GM12878 (cell line): Measurements from ENCODE around the gene ZNF230. TPM values are rescaled to one million over a fixed set of nuclear protein-coding genes. Genes with fewer than 3 reads are reported as not detected.
A peak's percentile ranks its signal among the peaks of the same experiment; 100 is the strongest.

ENCODE experiments used
- ATAC-seq: fragments of 200-7000 bp; cut with Tn5 transposase; 3 replicates; pipeline ENCODE4 v1.9.1; 2020; ENCODE audit warnings: mild to moderate bottlenecking, moderate library complexity
- BruUV-seq: library from RNA; stranded (reverse); fragments of 400-500 nt; replicated peaks from 2 replicates; lab custom pipeline; 2021; lab: Mats Ljungman, UMichigan
- CTCF ChIA-PET: fragments of 300-600 bp; sonication (Branson Sonifier 250); formaldehyde crosslinking; extraction: SDS; loops from one replicate; lab custom pipeline; 2021; ENCODE audit warnings: inconsistent platforms; lab: Yijun Ruan, JAX
- POLR2A ChIA-PET: fragments of 350-600 bp; formaldehyde crosslinking; extraction: SDS; loops from one replicate; lab custom pipeline; 2021; ENCODE audit warnings: inconsistent platforms; lab: Charles Lee
- RAD21 ChIA-PET: fragments of 300-600 bp; sonication (Branson Sonifier 250); formaldehyde crosslinking; loops from one replicate; lab custom pipeline; 2023; ENCODE audit warnings: antibody characterized with exemption; ENCODE audit not compliant: unreplicated experiment; lab: Charles Lee
- SMC1A ChIA-PET: fragments of 300-600 bp; sonication (Branson Sonifier 250); formaldehyde crosslinking; loops from one replicate; lab custom pipeline; 2023; ENCODE audit not compliant: unreplicated experiment, uncharacterized antibody; lab: Charles Lee
- DNase-seq: peaks from one replicate; pipeline ENCODE4 v3.0.0-alpha.2; 2011; ENCODE audit warnings: low read depth, low spot score
- FAIRE-seq: peaks from 3 replicates; lab custom pipeline; 2011; peaks lifted over from hg19 to GRCh38; lab: Jason Lieb, UNC
- H2AFZ ChIP-seq: 2 replicates; pipeline ENCODE4 v1.6.0; 2011; ENCODE audit warnings: low read depth, low read length, control low read depth; ENCODE audit not compliant: control insufficient read depth
- H3K27ac ChIP-seq: 2 replicates; pipeline ENCODE4 v1.5.1; 2011; ENCODE audit warnings: control low read depth; ENCODE audit not compliant: control insufficient read depth, insufficient read depth
- H3K27me3 ChIP-seq, 2 experiments: replicated peaks in 1 of 2; 2 replicates each; pipeline versions ENCODE4 v1.6.0 to v1.6.1; 2011; ENCODE audit warnings: low read length in 1 of 2; ENCODE audit not compliant: control insufficient read depth in 2 of 2, insufficient read depth in 2 of 2
- H3K36me3 ChIP-seq, 2 experiments: 2 replicates each; pipeline ENCODE4 v1.5.1; 2011; ENCODE audit warnings: low read length in 1 of 2; ENCODE audit not compliant: control insufficient read depth in 2 of 2, insufficient read depth in 2 of 2
- H3K4me1 ChIP-seq: 2 replicates; pipeline ENCODE4 v1.6.1; 2011; ENCODE audit warnings: mild to moderate bottlenecking, low read length, moderate library complexity, mixed read lengths; ENCODE audit not compliant: control insufficient read depth, insufficient read depth
- H3K4me2 ChIP-seq: 2 replicates; pipeline ENCODE4 v1.6.0; 2011; ENCODE audit warnings: control low read depth; ENCODE audit not compliant: control insufficient read depth, insufficient read depth
- H3K4me3 ChIP-seq: fragments of 200-600 bp; sonication (generic); 2 replicates; pipeline ENCODE4 v1.5.1; 2016
- H3K79me2 ChIP-seq: 2 replicates; pipeline ENCODE4 v1.6.0; 2011; ENCODE audit warnings: low read length; ENCODE audit not compliant: control insufficient read depth, insufficient read depth
- H3K9ac ChIP-seq: 2 replicates; pipeline ENCODE4 v1.8.0; 2011; ENCODE audit warnings: low read length, control low read depth, mixed read lengths; ENCODE audit not compliant: control insufficient read depth, insufficient read depth
- H3K9me3 ChIP-seq: replicated peaks from 3 replicates; pipeline ENCODE4 v1.5.1; 2011; ENCODE audit warnings: mild to moderate bottlenecking, low read length; ENCODE audit not compliant: control insufficient read depth, insufficient read depth
- H4K20me1 ChIP-seq: 2 replicates; pipeline ENCODE4 v1.6.0; 2011; ENCODE audit not compliant: control insufficient read depth, insufficient read depth
- CBX5 ChIP-seq: sonication (generic); IDR thresholded peaks from 2 replicates; pipeline ENCODE4 v1.6.1; 2016; ENCODE audit warnings: low read depth, moderate library complexity, mild to moderate bottlenecking, inconsistent platforms
- EP300 ChIP-seq, 2 experiments: fragments of 150-350 bp in 1 of 2; IDR thresholded peaks; 2 replicates each; pipeline ENCODE4 v1.6.1; 2011 to 2012; ENCODE audit warnings: low read depth in 2 of 2, low read length in 2 of 2, borderline replicate concordance in 1 of 2, improper control_type of control experiment in 1 of 2, inconsistent platforms in 1 of 2; ENCODE audit not compliant: control insufficient read depth in 1 of 2
- KLF5 ChIP-seq: fragments of 450-650 bp; IDR thresholded peaks from 2 replicates; pipeline ENCODE4 v1.6.1; 2014; ENCODE audit warnings: mild to moderate bottlenecking; ENCODE audit not compliant: partially characterized antibody
- MEF2A ChIP-seq: IDR thresholded peaks from 2 replicates; pipeline ENCODE4 v1.6.1; 2011; ENCODE audit warnings: low read depth, mild to moderate bottlenecking, low read length, moderate library complexity; ENCODE audit not compliant: insufficient read depth
- SMARCA5 ChIP-seq: fragments of 450-650 bp; IDR thresholded peaks from 2 replicates; pipeline ENCODE4 v1.6.1; 2017; ENCODE audit warnings: mild to moderate bottlenecking
- ZSCAN29 ChIP-seq: fragments of 450-650 bp; IDR thresholded peaks from 2 replicates; pipeline ENCODE4 v1.6.1; 2017; ENCODE audit warnings: mild to moderate bottlenecking, moderate library complexity
- WGBS: methylation state at CpG from one replicate; pipeline ENCODE4 v1.1.6; 2016; ENCODE audit warnings: low lambda C conversion rate; ENCODE audit not compliant: insufficient replicate concordance, insufficient coverage; ENCODE audit errors: missing lambda C conversion rate; 5-methylcytosine and 5-hydroxymethylcytosine counted together
- in situ Hi-C: fragments of 300-500 bp; cut with MboI; formaldehyde crosslinking; loops from 9 replicates; pipeline ENCODE4 v1.14.3; 2018; ENCODE audit warnings: mixed read lengths
- intact Hi-C: fragments of 100-400 bp; cut with micrococcal nuclease; formaldehyde crosslinking; loops from one replicate; pipeline ENCODE4 v1.14.2; 2022; ENCODE audit not compliant: unreplicated experiment
- polyA plus RNA-seq, 11 experiments: library from polyadenylated mRNA; depleted of rRNA in 4 of 11; unstranded in 6 of 11; stranded (reverse) in 5 of 11; fragments of >200 nt; fragmentation: Nextera tagmentation in 4 of 11; fragmentation: Illumina TruSeq in 1 of 11; extraction: Ambion mirVana in 4 of 11; extraction: Trizol in 1 of 11; gene quantifications; 1 replicate in 1 of 11; 2 replicates in 10 of 11; pipeline versions ENCODE4 v1.2.1 to v1.2.3, GENCODE V29; 2011 to 2016; ENCODE audit warnings: inconsistent platforms in 2 of 11, missing spikeins in 2 of 11, low read depth in 1 of 11
- total RNA-seq, 4 experiments: library from RNA; depleted of rRNA in 3 of 4; stranded (reverse); fragments of >200 nt in 3 of 4; fragmentation: Illumina TruSeq in 1 of 4; extraction: Trizol in 1 of 4; gene quantifications; 2 replicates each; pipeline versions ENCODE4 v1.2.1 to v1.2.3, GENCODE V29; 2013 to 2021

ZNF230 gene
- total and polyA plus RNA-seq, 10 of the 15 experiments (the other 5 are each of a cell fraction or from before 2014, with no cell fraction given), result 1.8 to 9.1 (median 3.5) TPM

DNA sequence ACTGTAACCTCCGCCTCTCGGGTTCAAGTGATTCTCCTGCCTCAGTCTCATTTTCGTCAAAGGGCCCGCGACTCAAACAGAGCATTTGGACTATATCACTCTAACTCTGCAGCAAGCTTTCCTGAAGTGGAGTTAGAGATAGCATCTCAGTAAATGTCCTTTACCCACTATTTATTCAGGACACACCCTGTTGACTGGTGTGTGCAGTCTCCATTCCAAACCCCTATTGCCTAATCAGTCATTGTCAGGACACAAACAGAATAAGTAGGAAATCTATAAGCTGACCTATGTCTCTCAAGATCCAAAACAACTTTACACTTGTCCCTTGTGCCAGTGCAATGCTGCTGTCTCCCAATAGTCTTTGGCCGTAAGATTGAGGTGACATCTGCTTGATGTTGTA is 23.9 kb downstream of the ZNF230 start:
- FAIRE-seq, result no peak
- BruUV-seq, result no TSS peak
- 98% methylated on average over 6 of the region's 6 CpGs for WGBS
- H3K79me2 ChIP-seq, result no peaks in the 10 kb centered on the region; the same call in 1 of the 2 replicates
- no peak overlapping the region for H3K4me2 ChIP-seq
- no peaks in the 10 kb centered on the region for H3K4me1 ChIP-seq
- H2AFZ ChIP-seq, result no peak overlapping the region
- no peak for DNase-seq
- ChIA-PET CTCF (no interaction called here), POLR2A (no interaction called here), SMC1A (interaction anchor here (1.1 to 1.5 kb wide), 2 partner anchors 46 to 93 kb away, joined by 3 to 5 read pairs; no protein-coding TSS in a partner anchor), RAD21 (no interaction called here)
- ATAC-seq, result no peak
- no peaks in the 10 kb centered on the region for H3K27me3 ChIP-seq
- in situ Hi-C loops, result no loop called here
- intact Hi-C loops, result no loop called here
- peaks cover 11% of the 10 kb centered on the region; the same call in 2 of the 3 replicates for H3K9me3 ChIP-seq
- no peak for TF ChIP-seq EP300 (IDR thresholded peaks at IDR 0.05; ENCODE audit: borderline replicate concordance in 1 of 2, control insufficient read depth in 1 of 2, low read depth in 2 of 2, low read length in 2 of 2)
- no peak for TF ChIP-seq ZSCAN29
- TF ChIP-seq MEF2A, result no peak
- H3K36me3 ChIP-seq, result peaks cover 0 to 1% of the 10 kb centered on the region in 2 experiments; a peak in 2 of 4 replicates
- no peak overlapping the region for H3K4me3 ChIP-seq
- H3K27ac ChIP-seq, result no peak overlapping the region
- H4K20me1 ChIP-seq, result no peaks in the 10 kb centered on the region
- H3K9ac ChIP-seq, result no peak overlapping the region

DNA sequence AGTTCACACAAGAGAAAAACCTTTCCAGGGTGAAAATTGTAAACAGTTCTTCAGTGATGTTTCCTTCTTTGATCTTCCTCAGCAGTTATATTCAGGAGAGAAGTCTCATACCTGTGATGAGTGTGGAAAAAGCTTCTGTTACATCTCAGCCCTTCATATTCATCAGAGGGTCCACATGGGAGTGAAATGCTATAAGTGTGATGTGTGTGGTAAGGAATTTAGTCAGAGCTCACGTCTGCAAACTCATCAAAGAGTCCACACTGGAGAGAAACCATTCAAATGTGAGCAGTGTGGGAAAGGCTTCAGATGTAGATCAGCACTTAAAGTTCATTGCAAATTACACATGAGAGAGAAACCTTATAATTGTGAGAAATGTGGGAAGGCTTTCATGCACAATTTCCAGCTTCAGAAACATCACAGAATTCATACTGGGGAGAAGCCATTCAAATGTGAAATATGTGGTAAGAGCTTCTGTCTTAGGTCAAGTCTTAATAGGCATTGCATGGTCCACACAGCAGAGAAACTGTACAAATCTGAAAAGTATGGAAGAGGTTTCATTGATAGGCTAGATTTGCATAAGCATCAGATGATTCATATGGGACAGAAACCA is 29.3 kb downstream of the ZNF230 start:
- peak; percentile 80 for TF ChIP-seq KLF5
- TF ChIP-seq CBX5, result peak; percentile 89
- TF ChIP-seq SMARCA5, result no peak
- POLR2A ChIA-PET, result no interaction called here
- FAIRE-seq (no peak), ATAC-seq (no peak), DNase-seq (no peak)
- CTCF ChIA-PET, result no interaction called here
- no peak overlapping the region for H3K9ac ChIP-seq
- H3K36me3 ChIP-seq, result peaks cover 0 to 1% of the 10 kb centered on the region in 2 experiments; a peak in 2 of 4 replicates
- SMC1A ChIA-PET, result interaction anchor here (0.9 kb wide), 1 partner anchor 18 kb away, joined by 4 read pairs; no protein-coding TSS in a partner anchor
- WGBS, result 50% methylated on average over 1 of the region's 1 CpG
- no TSS peak for BruUV-seq
- H3K79me2 ChIP-seq, result no peaks in the 10 kb centered on the region
- H3K9me3 ChIP-seq, result peaks cover 26% of the 10 kb centered on the region
- in situ Hi-C loops, result no loop called here
- H3K4me1 ChIP-seq, result no peaks in the 10 kb centered on the region
- H3K4me2 ChIP-seq, result no peak overlapping the region
- H3K4me3 ChIP-seq, result no peak overlapping the region
- H2AFZ ChIP-seq, result no peak overlapping the region
- H3K27me3 ChIP-seq, result no peaks in the 10 kb centered on the region
- intact Hi-C loops, result no loop called here
- RAD21 ChIA-PET, result no interaction called here
- no peaks in the 10 kb centered on the region for H4K20me1 ChIP-seq
- H3K27ac ChIP-seq, result no peak overlapping the region
